Medulla oblongata (tissue), 1 donor: ENCODE measurements around the gene TOR1A.

Experiments
- DNase-seq: peaks from one replicate; pipeline ENCODE4 v3.0.0-alpha.2; 2015; ENCODE audit errors: extremely low spot score

TOR1A gene, protein sequence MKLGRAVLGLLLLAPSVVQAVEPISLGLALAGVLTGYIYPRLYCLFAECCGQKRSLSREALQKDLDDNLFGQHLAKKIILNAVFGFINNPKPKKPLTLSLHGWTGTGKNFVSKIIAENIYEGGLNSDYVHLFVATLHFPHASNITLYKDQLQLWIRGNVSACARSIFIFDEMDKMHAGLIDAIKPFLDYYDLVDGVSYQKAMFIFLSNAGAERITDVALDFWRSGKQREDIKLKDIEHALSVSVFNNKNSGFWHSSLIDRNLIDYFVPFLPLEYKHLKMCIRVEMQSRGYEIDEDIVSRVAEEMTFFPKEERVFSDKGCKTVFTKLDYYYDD

DNA sequence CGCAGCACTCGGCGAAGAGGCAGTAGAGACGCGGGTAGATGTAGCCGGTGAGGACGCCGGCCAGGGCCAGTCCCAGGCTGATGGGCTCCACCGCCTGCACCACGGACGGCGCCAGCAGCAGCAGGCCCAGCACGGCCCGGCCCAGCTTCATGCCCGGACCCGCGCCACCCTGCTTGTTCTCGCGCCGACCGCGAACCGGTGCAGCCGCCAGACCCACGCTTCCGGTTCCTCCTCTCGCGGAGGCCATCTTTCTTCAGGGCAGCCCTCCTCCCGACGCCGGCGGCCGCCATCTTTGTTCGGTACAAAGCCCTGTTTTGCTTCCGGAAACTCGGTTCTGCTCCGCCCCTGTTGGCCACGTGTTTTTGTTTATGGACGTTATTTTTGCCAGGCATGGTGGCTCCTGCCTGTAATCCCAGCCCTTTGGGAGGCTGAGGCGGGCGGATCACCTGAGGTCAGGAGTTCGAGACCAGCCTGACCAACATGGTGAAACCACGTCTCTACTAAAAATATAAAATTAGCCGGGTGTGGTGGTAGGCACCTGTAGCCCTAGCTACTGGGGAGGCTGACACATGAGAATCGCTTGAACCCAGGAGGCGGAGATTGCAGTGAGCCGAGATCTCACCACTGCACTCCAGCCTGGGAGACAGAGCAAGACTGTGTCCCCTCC lies at the start of gene TOR1A:
Gene TOR1A, minus strand, starts transcription at position 202 of the 667 bp plus-strand sequence. Its CDS starts 51 bp downstream, at position 151.
- peak; percentile 95 for DNase-seq

DNA sequence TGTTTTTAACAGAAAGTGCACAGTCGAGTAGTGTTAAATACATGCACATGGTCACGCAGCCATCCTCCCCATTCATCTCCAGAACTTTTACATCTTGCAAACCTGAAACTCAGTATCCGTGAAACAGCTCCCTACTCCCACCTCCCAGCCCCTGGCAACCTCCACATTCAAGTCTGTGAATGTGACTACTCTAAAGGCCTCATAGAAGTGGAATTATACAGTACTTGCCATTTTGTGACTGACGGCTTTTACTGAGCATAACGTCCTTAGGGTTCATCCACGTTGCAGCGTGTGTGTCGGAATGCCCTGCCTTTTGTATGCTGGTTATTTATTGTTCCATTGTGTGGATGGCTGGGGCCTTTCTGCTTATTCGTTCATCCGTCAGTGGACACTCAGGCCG lies 47.1 kb upstream of the TOR1A start:
- DNase-seq: no peak

DNA sequence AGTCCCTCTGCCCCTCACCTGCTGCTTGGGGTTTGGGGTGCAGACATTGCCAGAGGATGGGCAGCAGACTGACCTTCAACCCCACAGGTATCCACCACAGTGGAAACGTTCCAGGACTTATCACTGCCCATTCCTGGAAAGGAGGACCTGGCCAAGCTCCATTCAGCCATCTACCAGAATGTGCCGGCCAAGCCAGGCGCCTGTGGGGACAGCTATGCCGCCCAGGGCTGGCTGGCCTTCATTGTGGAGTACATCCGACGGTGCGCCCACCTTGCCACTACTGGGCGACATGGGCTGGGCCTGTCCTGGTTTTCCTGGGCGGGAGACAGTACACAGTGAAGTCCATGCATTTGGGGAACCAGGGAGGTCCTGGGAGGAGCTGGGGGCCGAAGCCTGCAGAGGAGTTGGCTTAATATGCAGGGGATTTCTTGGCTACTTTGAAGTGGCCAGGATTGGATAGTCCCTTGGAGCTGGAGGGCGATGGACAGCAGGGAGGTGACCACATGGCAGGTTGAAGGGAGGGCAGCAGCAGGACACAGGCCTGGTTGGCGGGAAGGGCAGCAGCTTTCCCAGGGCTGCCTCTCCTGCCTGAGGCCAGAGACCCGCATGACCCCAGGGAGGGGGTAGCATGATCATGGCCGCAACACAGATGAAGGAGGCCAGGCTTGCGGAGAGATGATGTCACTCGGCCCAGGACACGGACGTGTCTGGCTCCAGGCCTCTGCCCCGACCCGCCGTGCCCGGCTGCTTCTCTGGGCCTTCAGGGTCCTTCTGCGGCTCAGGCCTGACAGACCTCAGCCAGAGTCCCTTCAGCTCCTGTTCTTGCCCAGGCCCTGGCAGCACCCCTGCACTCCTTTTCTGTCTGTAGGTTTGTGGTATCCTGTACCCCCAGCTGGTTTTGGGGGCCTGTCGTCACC lies 45.9 kb upstream of the TOR1A start:
- DNase-seq: no peak

DNA sequence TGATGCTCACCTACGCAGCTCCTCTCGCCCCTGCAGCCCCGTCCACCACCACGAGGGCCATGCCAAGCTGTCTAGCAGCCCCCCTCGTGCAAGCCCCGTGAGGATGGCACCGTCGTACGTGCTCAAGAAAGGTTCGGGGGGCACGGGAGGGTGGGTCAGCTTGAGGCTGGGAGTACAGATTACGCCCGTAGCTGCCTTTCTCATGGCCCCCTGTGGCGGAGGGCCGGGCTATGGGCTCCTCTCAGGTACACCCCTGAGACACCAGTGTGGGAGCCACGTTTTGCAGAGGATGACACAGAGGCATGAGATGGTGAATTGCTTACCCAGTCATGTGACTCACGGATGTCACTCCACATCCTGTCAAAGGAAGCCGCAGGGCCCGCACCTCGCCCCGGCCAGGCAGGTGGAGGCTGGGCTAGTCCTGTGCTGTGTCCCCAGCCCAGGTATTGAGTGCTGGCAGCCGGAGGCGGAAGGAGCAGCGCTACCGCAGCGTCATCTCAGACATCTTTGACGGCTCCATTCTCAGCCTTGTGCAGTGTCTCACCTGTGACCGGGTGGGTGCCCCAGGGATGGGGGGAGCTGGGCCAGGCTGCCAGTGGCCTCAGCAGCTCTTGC lies 45.0 kb upstream of the TOR1A start:
- DNase-seq: no peak

DNA sequence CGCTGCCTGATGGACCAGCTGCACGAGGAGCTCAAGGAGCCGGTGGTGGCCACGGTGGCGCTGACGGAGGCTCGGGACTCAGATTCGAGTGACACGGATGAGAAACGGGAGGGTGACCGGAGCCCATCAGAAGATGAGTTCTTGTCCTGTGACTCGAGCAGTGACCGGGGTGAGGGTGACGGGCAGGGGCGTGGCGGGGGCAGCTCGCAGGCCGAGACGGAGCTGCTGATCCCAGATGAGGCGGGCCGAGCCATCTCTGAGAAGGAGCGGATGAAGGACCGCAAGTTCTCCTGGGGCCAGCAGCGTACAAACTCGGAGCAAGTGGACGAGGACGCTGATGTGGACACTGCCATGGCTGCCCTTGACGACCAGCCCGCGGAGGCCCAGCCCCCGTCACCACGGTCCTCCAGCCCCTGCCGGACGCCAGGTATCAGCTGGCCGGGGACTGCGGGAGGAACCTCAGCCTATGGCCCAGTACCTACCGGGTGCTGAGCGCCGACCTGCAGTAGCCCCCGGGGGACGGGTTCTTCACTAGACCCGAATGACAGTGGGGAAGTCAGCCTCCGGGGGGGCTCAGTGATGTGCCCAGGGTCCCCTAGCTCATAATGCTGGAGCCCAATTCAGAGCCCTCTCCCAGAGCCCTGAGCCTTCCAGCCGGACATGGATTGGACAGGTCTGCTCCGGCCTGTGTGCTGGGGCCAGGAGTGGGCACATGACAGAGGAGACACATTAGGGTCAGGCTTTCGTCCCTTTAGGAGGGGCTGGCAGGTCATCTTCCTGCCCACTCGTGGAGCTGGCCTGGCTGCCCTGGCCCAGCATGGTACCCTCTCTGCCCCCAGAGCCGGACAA lies 44.3 kb upstream of the TOR1A start:
- DNase-seq: no peak

DNA sequence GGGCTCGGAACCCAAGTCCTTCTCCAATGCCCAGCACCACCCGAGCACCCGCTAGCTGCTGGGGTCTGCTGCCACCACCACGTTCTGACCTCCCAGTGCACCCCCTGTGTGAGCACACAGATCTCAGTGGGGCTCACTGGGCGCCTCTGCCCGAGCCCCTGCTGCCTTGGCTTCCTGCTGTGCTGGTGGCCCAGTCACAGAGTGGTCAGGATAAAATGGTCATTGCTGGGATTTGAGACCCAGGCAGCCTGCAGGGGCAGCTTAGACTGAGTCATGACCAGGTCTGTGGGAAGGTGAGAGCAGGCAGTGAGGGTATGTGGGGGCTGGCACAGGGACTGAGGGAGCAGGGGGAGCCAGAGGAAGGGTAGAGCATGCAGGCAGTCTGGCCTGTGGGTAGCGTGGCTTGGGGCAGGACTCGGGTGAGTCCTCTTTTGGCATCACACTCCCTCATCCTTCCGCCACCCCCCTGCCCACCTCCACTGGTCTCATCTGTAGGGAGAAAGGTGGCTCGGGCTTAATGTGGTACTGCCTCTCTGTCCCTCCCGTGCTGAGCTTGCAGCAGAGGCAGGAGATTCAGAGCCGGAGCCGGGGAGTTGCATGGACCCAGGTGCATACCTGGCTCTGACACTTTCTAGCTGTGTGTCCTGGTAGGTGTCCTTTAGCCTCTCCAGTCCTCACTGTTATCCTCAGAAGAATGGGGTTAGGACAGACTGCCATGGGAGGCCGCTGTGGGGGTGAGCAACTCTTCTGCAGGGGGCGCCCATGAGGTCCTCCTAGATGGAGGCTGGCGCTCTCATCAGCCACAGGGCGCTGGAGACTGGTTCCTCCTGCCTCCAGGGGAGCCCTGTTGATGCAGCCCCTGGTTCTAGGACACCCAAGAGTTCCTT lies 43.4 kb upstream of the TOR1A start:
- DNase-seq: no peak

DNA sequence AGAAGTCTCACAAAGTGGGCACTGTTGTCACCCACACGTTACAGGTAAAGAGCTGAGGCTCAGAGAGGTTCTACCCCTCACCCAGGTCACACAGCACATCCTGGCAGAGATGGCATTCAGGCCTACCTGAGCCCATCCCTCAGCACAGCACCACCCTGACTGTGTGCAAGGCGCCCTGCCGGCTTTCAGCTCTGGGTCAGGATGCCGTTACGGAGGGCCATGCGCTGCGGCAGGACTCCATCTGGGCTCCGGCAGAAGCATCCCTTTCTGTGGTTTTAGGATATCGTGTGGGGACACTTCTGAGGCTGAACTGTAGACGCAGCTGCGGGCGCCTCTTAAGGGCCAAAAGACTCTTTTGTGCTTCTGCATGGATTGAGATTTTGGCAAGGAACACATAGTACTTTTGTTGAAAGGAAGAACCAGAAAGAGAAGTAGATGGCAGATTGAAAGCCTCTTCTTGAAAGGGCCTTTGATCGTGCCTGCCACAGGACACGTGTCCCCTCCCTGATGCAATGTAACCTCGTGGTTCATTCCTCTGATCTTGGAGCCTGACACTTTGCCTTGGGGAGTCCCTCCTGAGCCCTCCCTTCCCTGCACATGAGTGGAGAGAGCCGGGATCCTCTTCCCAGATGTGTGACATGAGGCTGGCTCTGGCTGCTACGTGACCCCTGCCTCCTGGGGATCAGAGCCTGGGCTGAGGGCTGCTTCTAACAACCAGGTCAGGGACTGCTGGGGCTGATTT lies 42.6 kb upstream of the TOR1A start:
- peak; percentile 42 for DNase-seq

DNA sequence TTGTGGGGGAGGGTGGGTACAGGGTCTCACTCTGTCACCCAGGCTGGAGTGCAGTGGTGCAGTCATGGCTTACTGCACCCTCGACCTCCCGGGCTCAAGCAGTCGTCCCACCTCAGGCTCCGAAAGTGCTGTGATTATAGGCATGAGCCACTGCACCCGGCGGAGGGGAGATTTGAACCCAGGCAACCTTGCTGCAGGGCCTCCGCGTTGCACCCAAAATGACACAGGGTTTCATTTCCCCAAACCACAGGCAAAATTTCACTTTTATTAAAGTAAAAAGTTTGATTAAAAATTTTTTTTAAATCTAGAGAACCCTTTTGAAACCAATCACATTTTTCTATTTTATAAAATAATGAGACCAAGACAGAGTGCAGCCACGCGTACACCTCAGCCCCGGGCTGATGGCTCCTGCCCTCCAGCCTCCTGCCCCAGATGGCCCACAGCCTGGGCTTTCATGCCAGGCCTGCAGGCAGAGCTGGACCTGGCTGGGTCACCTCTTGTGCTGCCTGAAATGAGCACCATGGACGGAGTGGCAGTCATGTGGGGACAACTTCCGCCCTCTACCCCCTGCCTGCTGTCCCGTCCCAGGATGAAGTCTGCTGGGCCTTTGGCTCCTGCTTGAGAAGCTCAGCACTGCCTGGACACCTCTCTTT lies 41.9 kb upstream of the TOR1A start:
- no peak for DNase-seq

DNA sequence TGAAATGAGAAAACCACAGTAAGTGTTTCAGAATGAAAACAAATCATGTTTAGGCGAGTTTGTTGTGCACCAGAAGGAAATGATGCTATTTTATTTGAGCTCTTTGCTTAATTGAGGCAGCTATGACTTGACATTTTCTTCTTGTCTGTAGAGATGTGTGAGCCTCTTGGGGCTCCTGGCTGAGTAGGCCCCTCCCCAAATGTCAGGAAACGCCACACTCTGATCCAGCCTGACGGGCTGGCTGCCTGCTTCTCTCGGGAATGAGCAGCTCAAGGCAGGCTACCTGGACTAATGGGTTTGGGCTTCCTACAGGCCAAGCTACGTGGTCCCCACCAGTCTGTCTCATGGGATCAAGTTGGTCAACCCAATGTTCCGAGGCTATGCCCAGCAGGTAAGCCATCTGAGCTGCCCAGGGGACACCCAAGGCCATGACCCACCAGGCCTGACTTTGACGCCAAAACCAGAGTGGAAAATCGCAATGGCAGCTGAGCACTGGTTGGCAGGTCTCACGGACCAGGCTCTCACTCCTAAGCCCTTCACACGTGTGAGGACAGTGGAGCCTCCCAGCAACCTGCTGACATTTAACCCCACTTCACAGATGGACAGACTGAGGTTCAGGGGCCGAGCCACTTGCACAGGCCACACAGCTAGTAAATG lies 41.2 kb upstream of the TOR1A start:
- DNase-seq: no peak

DNA sequence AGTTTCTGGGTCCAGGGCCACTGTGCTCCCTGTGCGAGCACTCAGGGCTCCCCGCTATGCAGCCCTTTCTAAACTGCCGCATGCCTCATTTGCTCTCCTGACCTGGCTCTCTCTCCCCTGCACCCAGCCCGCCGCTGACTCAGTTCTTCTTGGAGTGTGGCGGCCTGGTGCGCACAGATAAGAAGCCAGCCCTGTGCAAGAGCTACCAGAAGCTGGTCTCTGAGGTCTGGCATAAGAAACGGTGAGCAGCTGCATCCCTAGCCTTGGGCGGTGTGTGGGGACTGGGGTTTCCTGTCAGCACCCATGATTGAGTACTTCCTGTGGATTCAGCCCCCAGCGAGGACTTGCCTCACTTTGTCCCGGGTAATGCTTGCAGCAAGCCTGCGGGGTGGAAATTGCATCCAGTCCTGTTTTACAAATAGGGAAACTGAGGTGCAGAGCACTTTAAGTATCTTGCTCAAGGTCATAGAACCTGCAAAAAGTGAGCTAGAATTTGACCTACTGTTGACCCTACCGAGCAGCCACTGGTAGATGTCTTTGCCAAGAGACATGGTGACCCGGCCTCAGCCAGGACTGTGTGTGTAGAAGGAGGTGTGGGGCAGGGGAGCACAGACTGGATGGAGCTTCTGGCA lies 39.2 kb upstream of the TOR1A start:
- no peak for DNase-seq

DNA sequence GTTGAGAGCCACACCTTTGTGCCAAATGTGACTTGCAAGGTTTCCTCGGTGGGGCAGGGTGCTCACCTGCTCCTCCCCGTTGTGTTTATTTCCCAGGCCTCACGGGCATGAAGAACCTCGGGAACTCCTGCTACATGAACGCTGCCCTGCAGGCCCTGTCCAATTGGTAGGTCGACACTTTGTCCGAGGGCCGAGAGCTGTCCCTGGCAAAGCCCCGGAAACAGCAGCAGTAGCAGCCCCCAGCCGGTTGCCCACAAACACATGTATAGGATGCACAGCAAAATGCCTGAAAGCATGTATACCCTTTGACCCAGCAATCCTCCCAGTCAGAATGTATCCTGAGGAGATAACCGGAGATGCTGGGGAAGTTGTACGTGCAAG lies 37.5 kb upstream of the TOR1A start:
- DNase-seq: no peak

DNA sequence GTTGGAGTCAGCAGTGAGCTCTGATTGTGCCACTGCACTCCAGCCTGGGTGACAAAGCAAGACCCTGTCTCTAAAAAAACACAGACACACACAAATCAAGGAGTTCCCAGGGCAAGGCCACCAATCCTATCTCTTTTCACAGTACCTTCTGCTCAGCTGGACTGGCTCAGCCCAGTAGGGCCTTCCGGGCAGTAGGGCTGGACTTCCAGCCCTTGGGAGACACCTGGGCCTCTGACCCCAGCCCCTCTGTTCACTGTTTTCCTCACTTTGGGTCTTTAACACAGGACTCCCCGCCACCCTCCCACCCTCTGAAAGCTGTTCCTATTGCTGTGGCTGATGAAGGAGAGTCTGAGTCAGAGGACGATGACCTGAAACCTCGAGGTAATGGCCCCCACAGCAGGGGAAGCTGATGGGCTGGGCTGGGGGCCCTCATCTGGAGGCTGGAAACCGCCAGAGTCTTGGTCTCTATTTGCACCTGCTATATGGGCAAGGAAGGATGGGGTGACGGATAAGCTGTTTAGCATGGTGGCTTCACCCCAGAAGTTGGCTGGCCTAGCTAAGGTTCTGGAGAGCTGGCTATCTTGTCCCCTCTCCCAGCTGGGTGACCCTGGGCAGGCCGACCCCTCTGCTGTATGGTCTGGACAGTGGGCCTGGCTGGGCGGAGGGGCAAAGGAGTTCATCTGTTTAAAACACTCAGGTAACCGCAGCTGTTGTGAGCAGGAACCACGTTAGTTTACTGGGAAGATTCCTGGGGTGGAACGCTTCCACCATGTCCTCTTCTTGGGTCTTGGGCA lies 36.9 kb upstream of the TOR1A start:
- DNase-seq: no peak

DNA sequence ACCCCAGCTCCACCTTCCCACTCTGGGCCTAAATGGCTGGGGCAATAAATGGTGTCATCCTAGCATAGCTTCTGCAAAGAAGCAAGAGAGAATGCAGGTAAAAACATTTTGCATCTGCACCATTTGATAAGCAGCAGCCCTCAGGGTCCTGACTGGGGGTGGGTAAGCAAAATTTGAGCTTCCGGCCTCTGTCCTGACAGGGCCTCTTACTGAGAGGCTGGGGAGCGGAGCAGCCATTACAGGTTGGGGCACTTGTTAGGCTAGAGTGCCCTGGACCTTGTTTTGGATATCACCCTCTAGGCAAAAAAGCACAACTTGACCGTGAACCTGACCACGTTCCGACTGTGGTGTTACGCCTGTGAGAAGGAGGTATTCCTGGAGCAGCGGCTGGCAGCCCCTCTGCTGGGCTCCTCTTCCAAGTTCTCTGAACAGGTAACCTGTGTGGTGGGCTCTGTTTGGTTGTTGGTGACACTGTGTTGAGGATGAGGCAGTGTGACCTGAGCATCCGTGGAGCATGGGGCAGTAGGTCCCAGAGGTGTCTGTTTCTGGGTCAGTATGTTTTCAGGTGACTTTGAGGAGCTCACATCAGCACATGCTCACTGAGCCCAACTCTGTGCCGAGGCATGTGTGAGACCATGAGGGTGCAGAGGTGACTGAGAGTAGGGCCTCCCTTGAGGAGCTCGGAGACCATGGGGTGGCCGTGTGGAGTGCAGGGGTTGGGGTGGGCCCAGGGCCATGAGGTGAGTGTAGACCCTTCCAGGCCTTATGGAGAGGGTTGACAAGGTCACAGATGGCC lies 34.4 kb upstream of the TOR1A start:
- DNase-seq: no peak

DNA sequence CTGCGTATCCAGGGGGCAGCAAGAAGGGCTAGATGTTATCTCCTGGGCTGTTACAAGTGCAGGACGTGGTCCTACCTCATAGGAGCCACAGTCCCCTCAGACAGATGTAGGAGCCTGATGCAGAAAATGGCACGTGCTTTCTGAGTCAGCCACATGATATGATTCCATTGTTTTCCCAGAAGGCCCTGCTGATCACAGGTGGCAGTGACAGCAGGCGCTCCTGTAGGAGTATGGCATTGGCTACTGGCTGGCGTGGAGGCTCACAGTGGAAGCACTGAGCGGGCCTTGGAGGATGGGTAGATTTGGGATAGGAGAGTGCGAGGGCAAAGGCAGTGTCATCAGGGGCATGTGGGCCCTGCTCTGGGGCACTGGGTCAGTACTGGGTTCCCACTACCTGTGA lies 33.3 kb upstream of the TOR1A start:
- DNase-seq: no peak

DNA sequence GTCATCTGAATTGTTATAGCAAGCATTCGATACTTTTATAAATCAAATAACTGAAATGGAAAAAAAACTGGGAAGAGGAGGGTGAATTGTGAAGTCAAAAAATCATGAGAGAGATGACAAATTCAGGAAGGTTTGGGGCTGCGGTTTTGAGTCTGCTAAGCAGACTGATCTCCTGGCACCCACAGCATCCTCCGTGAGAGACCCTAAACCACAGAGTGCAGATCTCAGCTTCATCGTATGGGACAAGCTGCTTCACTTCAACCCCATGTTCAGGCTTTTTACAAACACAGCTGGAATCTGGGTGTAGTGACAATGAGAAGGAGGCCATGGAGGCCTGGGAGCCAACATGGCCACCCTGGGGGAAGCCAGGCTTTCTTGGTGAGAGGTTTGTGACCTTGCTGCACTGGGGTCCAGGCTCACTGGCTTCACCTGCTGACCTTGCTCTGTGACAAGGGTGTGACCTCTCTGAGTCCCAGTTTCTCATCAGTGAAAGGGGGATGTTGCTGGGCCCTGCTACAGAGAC lies 30.7 kb upstream of the TOR1A start:
- DNase-seq: no peak

DNA sequence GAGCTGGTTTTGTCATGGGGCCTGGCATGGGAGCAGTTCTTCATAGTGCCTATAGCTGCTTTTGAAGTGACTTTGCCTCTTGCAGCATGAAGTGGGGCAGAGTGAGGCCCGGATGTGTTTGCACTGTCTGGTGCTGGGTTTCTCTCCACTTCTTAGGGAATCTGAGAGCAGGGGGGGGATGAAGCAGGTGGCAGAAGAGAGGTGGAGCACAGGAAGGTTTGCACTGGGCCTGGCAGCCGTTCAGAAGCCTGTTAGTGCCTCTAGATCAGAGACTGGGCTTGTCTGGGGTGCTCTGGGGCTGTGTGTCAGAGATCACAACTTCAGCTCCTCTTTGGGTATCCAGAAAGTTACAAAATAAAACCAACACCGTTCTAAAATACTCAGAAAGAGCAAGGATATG lies 29.7 kb upstream of the TOR1A start:
- no peak for DNase-seq
